ENCODE measurements around the gene CORT.
"Not testable (repeated sequence)": the region's sequence is repeated elsewhere in the genome, so short reads cannot be mapped to it uniquely, and the experiment has no call there.

The CORT gene

GRCh38 chr1:10449751-10450150 is at the start of gene CORT:
CORT (plus strand) TSS chr1:10450031; CDS start chr1:10450224, 193 bp downstream.
- peaks cover 0 to 2% (median 0%) of the 10 kb centered on the region in 3 donors for H3K36me3 ChIP-seq
- intact Hi-C loops (cut with DNase I; ENCODE audit: low total_unique reads), result no loop called here
- H3K9me3 ChIP-seq, result no peaks in the 10 kb centered on the region
- H3K27ac ChIP-seq, result no peak within 1 kb of the TSS
- TF ChIP-seq CTCF (IDR thresholded peaks at IDR 0.05), result no peak
- no peak within 1 kb of the TSS for H3K4me3 ChIP-seq
- DNase-seq, result no peak
- peaks cover 0 to 12% of the 10 kb centered on the region in 2 donors for H3K27me3 ChIP-seq
- peaks cover 0 to 9% (median 4%) of the 10 kb centered on the region in 4 donors for H3K4me1 ChIP-seq

- DNase-seq, result no peak
- H3K27me3 ChIP-seq, result no peaks in the 10 kb centered on the region
- H3K4me1 ChIP-seq, result peaks cover 0 to 15% (median 11%) of the 10 kb centered on the region in 4 donors
- no peaks in the 10 kb centered on the region for H3K9me3 ChIP-seq
- H3K27ac ChIP-seq, result no peak overlapping the region
- H3K4me3 ChIP-seq, result no peak overlapping the region
- intact Hi-C loops (cut with DNase I; ENCODE audit: low total_unique reads), result no loop called here
- no peak for TF ChIP-seq CTCF (IDR thresholded peaks at IDR 0.05)
- peaks cover 34 to 37% (median 35%) of the 10 kb centered on the region in 3 donors for H3K36me3 ChIP-seq
These were observed 48.5 kb upstream of the CORT start for GRCh38 chr1:10401281-10401680.

- no peak overlapping the region for H3K27ac ChIP-seq
- H3K27me3 ChIP-seq, result no peaks in the 10 kb centered on the region
- H3K4me1 ChIP-seq, result peaks cover 0 to 14% (median 11%) of the 10 kb centered on the region in 4 donors
- H3K36me3 ChIP-seq, result peaks cover 49 to 52% (median 50%) of the 10 kb centered on the region in 3 donors
- intact Hi-C loops (cut with DNase I; ENCODE audit: low total_unique reads), result no loop called here
- H3K4me3 ChIP-seq, result no peak overlapping the region
- no peaks in the 10 kb centered on the region for H3K9me3 ChIP-seq
- DNase-seq, result no peak
- TF ChIP-seq CTCF (IDR thresholded peaks at IDR 0.05), result no peak
These were observed 47.0 kb upstream of the CORT start for GRCh38 chr1:10402729-10403274.

GRCh38 chr1:10407201-10407600 is 42.6 kb upstream of the CORT start:
- intact Hi-C loops (cut with DNase I; ENCODE audit: low total_unique reads), result no loop called here
- no peak for TF ChIP-seq CTCF (IDR thresholded peaks at IDR 0.05)
- H3K4me3 ChIP-seq, result no peak overlapping the region
- peaks cover 84 to 93% (median 92%) of the 10 kb centered on the region in 3 donors for H3K36me3 ChIP-seq
- no peaks in the 10 kb centered on the region for H3K4me1 ChIP-seq
- no peaks in the 10 kb centered on the region for H3K9me3 ChIP-seq
- no peak for DNase-seq
- no peak overlapping the region for H3K27ac ChIP-seq
- H3K27me3 ChIP-seq, result no peaks in the 10 kb centered on the region

GRCh38 chr1:10415211-10415930 is 34.5 kb upstream of the CORT start:
- Histone ChIP-seq H3K27me3 (no peaks in the 10 kb centered on the region), H3K36me3 (peaks cover 56 to 91% (median 89%) of the 10 kb centered on the region in 3 donors), H3K4me1 (no peaks in the 10 kb centered on the region), H3K9me3 (no peaks in the 10 kb centered on the region), H3K4me3 (no peak overlapping the region), H3K27ac (no peak overlapping the region)
- intact Hi-C loops (cut with DNase I; ENCODE audit: low total_unique reads), result no loop called here
- TF ChIP-seq CTCF (IDR thresholded peaks at IDR 0.05), result no peak
- peak in 1 of 2 donors; percentile 42 for DNase-seq

- DNase-seq; H3K9me3 ChIP-seq; intact Hi-C loops (cut with DNase I; ENCODE audit: low total_unique reads); H3K27me3 ChIP-seq; H3K4me1 ChIP-seq; H3K4me3 ChIP-seq; H3K27ac ChIP-seq: not testable (repeated sequence)
- H3K36me3 ChIP-seq, result peaks cover 59 to 91% (median 91%) of the 10 kb centered on the region in 3 donors
These were observed 33.9 kb upstream of the CORT start for GRCh38 chr1:10415967-10416366.

- H3K4me3 ChIP-seq; H3K27me3 ChIP-seq; DNase-seq; H3K4me1 ChIP-seq; H3K27ac ChIP-seq; intact Hi-C loops (cut with DNase I; ENCODE audit: low total_unique reads); H3K9me3 ChIP-seq: not testable (repeated sequence)
- H3K36me3 ChIP-seq, result peaks cover 37 to 71% (median 68%) of the 10 kb centered on the region in 3 donors
These were observed 31.1 kb upstream of the CORT start for GRCh38 chr1:10418741-10419140.
